Upper lobe of left lung (tissue), 4 donors: ENCODE results near the gene KLHL11.

Experiments used
- EP300 ChIP-seq, 4 donors: sonication (generic); formaldehyde crosslinking; IDR thresholded peaks; one replicate each; pipeline ENCODE4 v1.5.1; 2017; ENCODE audit warnings: antibody characterized with exemption in 4 of 4, control low read depth in 2 of 4
- TF ChIP-seq, protein P1 (sequence below), 6 experiments: fragments of 450-650 bp in 4 of 6; fragments of 200-600 bp in 2 of 6; sonication (generic) in 2 of 6; IDR thresholded peaks; one replicate each; pipeline ENCODE4 v1.5.1; 2016 to 2019; ENCODE audit warnings: antibody characterized with exemption in 6 of 6

DNA sequence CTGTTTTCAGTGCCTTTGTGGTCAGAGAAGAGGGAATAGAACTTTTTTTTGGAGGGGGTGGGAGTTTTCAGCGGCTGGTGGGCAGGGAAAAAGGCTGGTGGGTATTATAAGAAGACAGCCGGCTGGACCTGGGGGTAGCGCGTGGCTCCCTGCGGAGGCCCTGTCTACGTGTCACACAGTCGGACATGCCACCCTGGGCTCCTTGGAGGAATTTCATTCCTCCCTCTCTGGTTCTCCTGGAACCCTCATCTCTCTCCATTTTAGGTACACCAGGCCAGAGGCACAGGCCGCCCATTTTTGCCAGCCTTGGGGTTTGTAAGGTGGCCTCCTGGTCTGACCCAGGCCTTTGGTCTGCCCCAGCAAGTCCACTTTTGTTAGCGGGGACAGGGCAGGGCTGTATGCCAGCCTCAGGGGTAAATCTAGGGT, 51.5 kb downstream of the KLHL11 start:
- TF ChIP-seq EP300 (IDR thresholded peaks at IDR 0.05): no peak
- TF ChIP-seq, protein P1, sequence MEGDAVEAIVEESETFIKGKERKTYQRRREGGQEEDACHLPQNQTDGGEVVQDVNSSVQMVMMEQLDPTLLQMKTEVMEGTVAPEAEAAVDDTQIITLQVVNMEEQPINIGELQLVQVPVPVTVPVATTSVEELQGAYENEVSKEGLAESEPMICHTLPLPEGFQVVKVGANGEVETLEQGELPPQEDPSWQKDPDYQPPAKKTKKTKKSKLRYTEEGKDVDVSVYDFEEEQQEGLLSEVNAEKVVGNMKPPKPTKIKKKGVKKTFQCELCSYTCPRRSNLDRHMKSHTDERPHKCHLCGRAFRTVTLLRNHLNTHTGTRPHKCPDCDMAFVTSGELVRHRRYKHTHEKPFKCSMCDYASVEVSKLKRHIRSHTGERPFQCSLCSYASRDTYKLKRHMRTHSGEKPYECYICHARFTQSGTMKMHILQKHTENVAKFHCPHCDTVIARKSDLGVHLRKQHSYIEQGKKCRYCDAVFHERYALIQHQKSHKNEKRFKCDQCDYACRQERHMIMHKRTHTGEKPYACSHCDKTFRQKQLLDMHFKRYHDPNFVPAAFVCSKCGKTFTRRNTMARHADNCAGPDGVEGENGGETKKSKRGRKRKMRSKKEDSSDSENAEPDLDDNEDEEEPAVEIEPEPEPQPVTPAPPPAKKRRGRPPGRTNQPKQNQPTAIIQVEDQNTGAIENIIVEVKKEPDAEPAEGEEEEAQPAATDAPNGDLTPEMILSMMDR (IDR thresholded peaks at IDR 0.05): no peak
